Heart right ventricle (tissue), 16 donors: ENCODE measurements around the gene NDUFA6. TPM values are rescaled to one million over a fixed set of nuclear protein-coding genes. Genes with fewer than 3 reads are reported as not detected.
A peak's percentile ranks its signal among the peaks of the same experiment; 100 is the strongest.
"Not testable (repeated sequence)": the region's sequence is repeated elsewhere in the genome, so short reads cannot be mapped to it uniquely, and the experiment has no call there.

ENCODE experiments used
- ATAC-seq, 8 donors: fragments of 200-7000 bp; cut with Tn5 transposase; one replicate each; pipeline ENCODE4 v1.9.1; 2020; ENCODE audit warnings: mild to moderate bottlenecking in 8 of 8, moderate library complexity in 8 of 8, moderate number of reproducible peaks in 1 of 8
- DNase-seq, 2 donors: peaks; one replicate each; pipeline ENCODE4 v3.0.0-alpha.2; 2020
- H3K27ac ChIP-seq, 10 donors: fragments of 200-600 bp; sonication (generic) in 2 of 10; one replicate each; pipeline versions ENCODE4 v1.5.0 to v1.8.0; 2020 to 2022; ENCODE audit warnings: mild to moderate bottlenecking in 3 of 10
- H3K27me3 ChIP-seq, 7 donors: fragments of 200-600 bp; one replicate each; pipeline ENCODE4 v1.8.0; 2021 to 2022; ENCODE audit warnings: mild to moderate bottlenecking in 2 of 7
- H3K36me3 ChIP-seq, 9 donors: fragments of 200-600 bp; sonication (generic) in 1 of 9; one replicate each; pipeline versions ENCODE4 v1.5.0 to v1.8.0; 2020 to 2022; ENCODE audit warnings: mild to moderate bottlenecking in 2 of 9
- H3K4me1 ChIP-seq, 9 donors: fragments of 200-600 bp; sonication (generic) in 1 of 9; one replicate each; pipeline versions ENCODE4 v1.5.0 to v1.8.0; 2020 to 2022; ENCODE audit warnings: mild to moderate bottlenecking in 4 of 9
- H3K4me3 ChIP-seq, 10 donors: fragments of 200-600 bp; sonication (generic) in 2 of 10; one replicate each; pipeline versions ENCODE4 v1.5.0 to v1.8.0; 2020 to 2022; ENCODE audit warnings: mild to moderate bottlenecking in 7 of 10, moderate library complexity in 2 of 10
- H3K9me3 ChIP-seq, 11 donors: fragments of 200-600 bp in 10 of 11; sonication (generic) in 2 of 11; one replicate each; pipeline versions ENCODE4 v1.5.0 to v1.8.0; 2013 to 2022; ENCODE audit warnings: mild to moderate bottlenecking in 2 of 11, control low read depth in 1 of 11, moderate library complexity in 1 of 11
- WGBS, 2 donors: extraction: QIAGEN DNeasy Blood & Tissue Kit; methylation state at CpG; one replicate each; pipeline ENCODE4 v1.1.7; 2013; ENCODE audit warnings: inconsistent platforms in 1 of 2; 5-methylcytosine and 5-hydroxymethylcytosine counted together
- intact Hi-C, 10 donors: fragments of 100-400 bp; cut with DNase I; formaldehyde crosslinking; loops; one replicate each; pipeline versions ENCODE4 v1.11.1 to v1.14.2; 2022
- polyA plus RNA-seq, 2 donors: library from polyadenylated mRNA; stranded (reverse); fragments of 200-250 nt; gene quantifications; one replicate each; pipeline ENCODE4 v1.2.3, GENCODE V29; 2013
- total RNA-seq, 10 donors: library from RNA; stranded (reverse); fragmentation: NEBNext Ultra II Directional in 3 of 10; extraction: Animal tissue kit (Norgen Biotek cat#: 25700) in 3 of 10; gene quantifications; one replicate each; pipeline versions ENCODE4 v1.2.1 to v1.2.4, GENCODE V29; 2021 to 2023
- TF ChIP-seq, protein P1 (sequence below), 9 donors: fragments of 200-600 bp; sonication (generic) in 2 of 9; IDR thresholded peaks; one replicate each; pipeline versions ENCODE4 v1.5.0 to v1.8.0; 2021 to 2022; ENCODE audit warnings: antibody characterized with exemption in 9 of 9, mild to moderate bottlenecking in 5 of 9, moderate library complexity in 1 of 9
- donor health status: Arrhythmogenic right ventricular cardiomyopathy.
- donor health status: ischemic (EF 13 %, LVEDD 7.1; RV severe dilation, severe dysfunction).
- donor health status: healthy with polysubstance abuse.
- donor health status: DM: no; HTN: yes; CAD: no.
- donor health status: DM: no; HTN: no; CAD: no.
- donor health status: ischemic (EF 25% LVEDD 6.9; RV normal size, moderate dysfunction).
- donor health status: ischemic (EF 25% LVEDD 5.7; RV mildly dilated, moderate dysfunction).
- donor health status: healthy.
- donor health status: DM: yes; HTN: yes; CAD: no.
- donor health status: Ischemic cardiomyopathy.
- donor health status: ischemic (EF 35%, LVEDD 5.7; RV mildly dilated, moderate dysfunction).
- donor health status: nonischemic (EF 11% LVEDD 7.7; RV severe dilation, severe dysfunction).
- donor health status: DM: yes; HTN: yes; CAD: no.
- donor health status: PGD.
- donor health status: ischemic (EF 29% LVEDD 5.4; RV normal size, mild dysfunction).
- donor health status: nonischemic (EF 23%, LVEDD 6.1; RV moderate dilation, normal function).

The NDUFA6 gene
- total and polyA plus RNA-seq, 12 donors, result 179 to 479 (median 271) TPM

DNA sequence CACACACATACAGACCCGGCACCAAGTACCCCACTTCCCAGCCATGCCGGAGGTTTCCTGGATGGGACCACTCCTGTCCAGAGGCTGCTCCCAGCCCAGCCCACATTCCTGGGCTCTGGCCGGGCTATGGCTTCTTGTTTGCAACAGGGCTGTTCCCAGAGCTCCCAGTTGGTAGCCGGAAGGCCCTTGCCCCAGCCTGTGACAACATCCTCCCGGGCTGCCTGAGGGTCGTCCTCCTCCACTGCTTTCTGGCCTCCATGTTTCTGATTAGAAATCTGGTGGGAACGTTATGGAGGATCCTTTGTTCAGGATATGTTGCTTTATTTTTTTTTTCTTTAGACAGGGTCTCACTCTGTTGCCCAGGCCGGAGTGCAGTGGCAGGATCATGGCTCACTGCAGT, 41.0 kb upstream of the NDUFA6 start:
- no peak for ATAC-seq
- H3K36me3 ChIP-seq, result no peaks in the 10 kb centered on the region
- H3K4me3 ChIP-seq, result no peak overlapping the region
- H3K4me1 ChIP-seq, result no peaks in the 10 kb centered on the region
- intact Hi-C loops, result no loop called here
- no peak for DNase-seq
- no peak overlapping the region for H3K27ac ChIP-seq
- TF ChIP-seq, protein P1, sequence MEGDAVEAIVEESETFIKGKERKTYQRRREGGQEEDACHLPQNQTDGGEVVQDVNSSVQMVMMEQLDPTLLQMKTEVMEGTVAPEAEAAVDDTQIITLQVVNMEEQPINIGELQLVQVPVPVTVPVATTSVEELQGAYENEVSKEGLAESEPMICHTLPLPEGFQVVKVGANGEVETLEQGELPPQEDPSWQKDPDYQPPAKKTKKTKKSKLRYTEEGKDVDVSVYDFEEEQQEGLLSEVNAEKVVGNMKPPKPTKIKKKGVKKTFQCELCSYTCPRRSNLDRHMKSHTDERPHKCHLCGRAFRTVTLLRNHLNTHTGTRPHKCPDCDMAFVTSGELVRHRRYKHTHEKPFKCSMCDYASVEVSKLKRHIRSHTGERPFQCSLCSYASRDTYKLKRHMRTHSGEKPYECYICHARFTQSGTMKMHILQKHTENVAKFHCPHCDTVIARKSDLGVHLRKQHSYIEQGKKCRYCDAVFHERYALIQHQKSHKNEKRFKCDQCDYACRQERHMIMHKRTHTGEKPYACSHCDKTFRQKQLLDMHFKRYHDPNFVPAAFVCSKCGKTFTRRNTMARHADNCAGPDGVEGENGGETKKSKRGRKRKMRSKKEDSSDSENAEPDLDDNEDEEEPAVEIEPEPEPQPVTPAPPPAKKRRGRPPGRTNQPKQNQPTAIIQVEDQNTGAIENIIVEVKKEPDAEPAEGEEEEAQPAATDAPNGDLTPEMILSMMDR (IDR thresholded peaks at IDR 0.05), result no peak
- 68 to 73% methylated on average over 8 of the region's 8 CpGs for WGBS, 2 donors
- H3K27me3 ChIP-seq, result peaks cover 0 to 10% (median 0%) of the 10 kb centered on the region in 7 donors
- H3K9me3 ChIP-seq, result no peaks in the 10 kb centered on the region

DNA sequence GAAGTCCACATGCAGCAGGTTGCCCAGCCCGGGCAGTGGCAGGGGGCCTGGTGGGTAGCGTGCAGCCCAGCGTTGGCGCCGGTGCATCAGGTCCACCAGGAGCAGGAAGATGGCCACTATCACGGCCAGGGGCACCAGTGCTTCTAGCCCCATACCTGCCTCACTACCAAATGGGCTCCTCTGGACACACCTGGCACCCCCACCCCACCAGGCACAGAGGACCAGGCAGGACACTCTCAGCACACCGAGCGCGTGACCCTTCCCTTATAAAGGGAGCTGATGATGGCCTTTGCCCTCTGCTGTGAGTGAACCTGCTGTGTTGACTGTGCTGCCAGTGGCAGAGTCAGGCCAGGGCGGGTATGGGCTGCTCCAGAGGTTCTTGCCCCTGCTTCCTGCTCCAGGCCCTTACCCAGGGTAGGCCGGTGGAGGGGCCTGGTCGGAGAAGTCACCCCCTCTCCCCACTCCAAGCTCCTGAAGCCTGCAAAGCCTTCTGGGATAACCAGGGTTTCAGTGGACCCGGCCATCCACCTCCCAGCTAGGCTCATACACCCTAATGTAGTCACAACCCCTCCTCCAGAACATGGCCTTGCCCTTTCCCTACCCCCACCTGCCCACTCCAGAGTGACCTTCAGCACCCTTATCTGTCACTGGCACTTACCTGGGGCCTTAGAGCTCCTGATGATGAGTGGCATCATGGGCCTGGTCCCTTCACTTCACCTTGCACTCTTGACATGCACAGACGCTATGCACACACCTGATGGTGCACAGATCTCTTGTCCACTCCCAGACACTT, 40.3 kb upstream of the NDUFA6 start, which contains the start of gene CYP2D6:
Gene CYP2D6 (minus strand): TSS at position 172 of the 793 bp plus-strand sequence. CDS start 19 bp downstream, at position 153.
- H3K4me1 ChIP-seq, intact Hi-C loops, DNase-seq, H3K27ac ChIP-seq, H3K36me3 ChIP-seq, H3K9me3 ChIP-seq, H3K4me3 ChIP-seq, H3K27me3 ChIP-seq: not testable (repeated sequence)
- peak in 1 of 8 donors; percentile 14 for ATAC-seq
- WGBS, 2 donors, result 89 to 94% methylated on average over 13 of the region's 14 CpGs

DNA sequence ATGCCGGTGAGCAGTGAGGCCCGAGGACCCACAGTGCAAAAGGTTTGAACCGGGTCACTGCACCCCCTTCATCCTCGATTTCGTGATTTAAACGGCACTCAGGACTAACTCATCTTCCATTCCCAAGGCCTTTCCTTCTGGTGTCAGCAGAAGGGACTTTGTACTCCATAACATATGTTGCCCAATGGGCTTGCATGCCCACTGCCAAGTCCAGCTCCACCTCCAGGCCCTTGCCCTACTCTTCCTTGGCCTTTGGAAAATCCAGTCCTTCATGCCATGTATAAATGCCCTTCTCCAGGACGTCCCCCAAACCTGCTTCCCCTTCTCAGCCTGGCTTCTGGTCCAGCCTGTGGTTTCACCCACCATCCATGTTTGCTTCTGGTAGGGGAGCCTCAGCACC, 39.6 kb upstream of the NDUFA6 start:
- H3K27ac ChIP-seq, H3K9me3 ChIP-seq, H3K36me3 ChIP-seq, H3K27me3 ChIP-seq, intact Hi-C loops, H3K4me3 ChIP-seq, DNase-seq, H3K4me1 ChIP-seq, ATAC-seq: not testable (repeated sequence)
- WGBS, 2 donors, result 0% methylated on average over 1 of the region's 7 CpGs

DNA sequence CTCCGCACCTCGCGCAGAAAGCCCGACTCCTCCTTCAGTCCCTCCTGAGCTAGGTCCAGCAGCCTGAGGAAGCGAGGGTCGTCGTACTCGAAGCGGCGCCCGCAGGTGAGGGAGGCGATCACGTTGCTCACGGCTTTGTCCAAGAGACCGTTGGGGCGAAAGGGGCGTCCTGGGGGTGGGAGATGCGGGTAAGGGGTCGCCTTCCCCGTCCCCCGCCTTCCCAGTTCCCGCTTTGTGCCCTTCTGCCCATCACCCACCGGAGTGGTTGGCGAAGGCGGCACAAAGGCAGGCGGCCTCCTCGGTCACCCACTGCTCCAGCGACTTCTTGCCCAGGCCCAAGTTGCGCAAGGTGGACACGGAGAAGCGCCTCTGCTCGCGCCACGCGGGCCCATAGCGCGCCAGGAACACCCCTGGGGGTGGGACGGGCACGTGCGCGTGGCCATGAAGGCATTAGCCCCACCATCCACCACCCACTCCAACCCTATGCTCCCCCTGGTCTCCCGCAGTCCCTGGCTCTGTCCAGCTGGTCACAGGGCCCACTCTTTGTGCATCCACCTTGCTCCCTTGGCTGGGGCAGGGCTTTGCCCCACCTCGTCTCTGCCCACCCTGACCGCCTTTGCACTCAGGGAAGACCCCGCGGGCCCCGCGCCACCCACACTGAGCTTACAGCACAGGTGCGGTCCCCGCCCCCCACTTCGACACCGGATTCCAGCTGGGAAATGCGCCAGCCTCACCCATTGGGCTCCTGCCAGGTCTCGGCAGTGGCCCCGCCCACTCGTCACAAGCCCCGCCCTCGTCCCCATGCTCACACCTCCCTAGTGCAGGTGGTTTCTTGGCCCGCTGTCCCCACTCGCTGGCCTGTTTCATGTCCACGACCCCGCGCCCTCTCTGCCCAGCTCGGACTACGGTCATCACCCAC, 38.5 kb upstream of the NDUFA6 start:
- peak in 4 of 8 donors; percentile 4 to 21 (median 13) for ATAC-seq
- H3K4me1 ChIP-seq, H3K9me3 ChIP-seq, H3K4me3 ChIP-seq, intact Hi-C loops, H3K36me3 ChIP-seq, H3K27me3 ChIP-seq, DNase-seq, H3K27ac ChIP-seq: not testable (repeated sequence)
- WGBS, 2 donors, result 64 to 66% methylated on average over 57 to 65 of the region's 65 CpGs

DNA sequence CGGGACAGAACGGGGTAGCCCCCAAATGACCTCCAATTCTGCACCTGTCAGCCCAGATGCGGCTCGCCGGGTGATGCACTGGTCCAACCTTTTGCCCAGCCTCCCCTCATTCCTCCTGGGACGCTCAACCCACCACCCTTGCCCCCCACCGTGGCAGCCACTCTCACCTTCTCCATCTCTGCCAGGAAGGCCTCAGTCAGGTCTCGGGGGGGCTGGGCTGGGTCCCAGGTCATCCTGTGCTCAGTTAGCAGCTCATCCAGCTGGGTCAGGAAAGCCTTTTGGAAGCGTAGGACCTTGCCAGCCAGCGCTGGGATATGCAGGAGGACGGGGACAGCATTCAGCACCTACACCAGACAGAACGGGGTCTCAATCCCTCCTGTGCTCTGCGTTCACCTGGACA, 37.4 kb upstream of the NDUFA6 start:
- H3K36me3 ChIP-seq, H3K27me3 ChIP-seq, H3K27ac ChIP-seq, DNase-seq, ATAC-seq, H3K9me3 ChIP-seq, H3K4me1 ChIP-seq, H3K4me3 ChIP-seq, intact Hi-C loops: not testable (repeated sequence)
- 87 to 89% methylated on average over 13 of the region's 13 CpGs for WGBS, 2 donors

DNA sequence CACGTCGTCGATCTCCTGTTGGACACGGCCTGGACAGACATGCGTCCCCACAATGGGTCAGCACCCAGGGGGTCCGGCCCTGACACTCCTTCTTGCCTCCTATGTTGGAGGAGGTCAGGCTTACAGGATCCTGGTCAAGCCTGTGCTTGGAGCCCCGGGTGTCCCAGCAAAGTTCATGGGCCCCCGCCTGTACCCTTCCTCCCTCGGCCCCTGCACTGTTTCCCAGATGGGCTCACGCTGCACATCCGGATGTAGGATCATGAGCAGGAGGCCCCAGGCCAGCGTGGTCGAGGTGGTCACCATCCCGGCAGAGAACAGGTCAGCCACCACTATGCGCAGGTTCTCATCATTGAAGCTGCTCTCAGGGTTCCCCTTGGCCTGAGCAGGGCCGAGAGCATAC, 37.0 kb upstream of the NDUFA6 start:
- peak in 1 of 8 donors; percentile 3 for ATAC-seq
- intact Hi-C loops, result no loop called here
- DNase-seq, result no peak
- no peak overlapping the region for H3K4me3 ChIP-seq
- 87 to 89% methylated on average over 16 of the region's 16 CpGs for WGBS, 2 donors
- H3K9me3 ChIP-seq, result no peaks in the 10 kb centered on the region
- H3K36me3 ChIP-seq, result peaks cover 0 to under 1% (median 0%) of the 10 kb centered on the region in 9 donors
- H3K27ac ChIP-seq, result no peak overlapping the region
- H3K4me1 ChIP-seq, result no peaks in the 10 kb centered on the region
- H3K27me3 ChIP-seq, result peaks cover 0 to under 1% (median 0%) of the 10 kb centered on the region in 7 donors
- TF ChIP-seq, protein P1 (IDR thresholded peaks at IDR 0.05), result no peak

DNA sequence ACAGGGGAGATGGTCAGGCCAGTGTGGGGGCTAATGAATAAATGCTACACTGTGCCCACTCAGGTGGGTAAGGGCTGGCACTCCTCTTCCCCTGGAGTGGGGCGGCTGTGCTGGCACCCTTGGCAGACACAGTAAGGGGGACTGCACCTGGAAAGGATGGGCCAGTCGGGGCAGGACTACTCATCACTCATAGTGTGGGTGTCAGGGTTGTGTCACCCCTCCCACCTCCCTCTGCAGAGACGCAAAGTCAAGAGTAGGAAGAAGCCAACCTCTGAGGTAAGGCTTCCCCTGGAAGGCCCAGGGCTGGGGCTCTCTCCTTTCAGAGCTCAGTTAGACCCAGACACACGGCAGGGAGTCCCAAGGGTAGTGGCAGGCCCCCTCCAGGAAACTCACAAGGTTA, 33.0 kb upstream of the NDUFA6 start:
- peaks cover 0 to 12% (median 0%) of the 10 kb centered on the region in 9 donors for H3K4me1 ChIP-seq
- H3K27ac ChIP-seq, intact Hi-C loops, H3K4me3 ChIP-seq, ATAC-seq, DNase-seq, H3K36me3 ChIP-seq, H3K27me3 ChIP-seq, H3K9me3 ChIP-seq: not testable (repeated sequence)
- WGBS, 2 donors, result no CpG with 5 or more reads among the region's 4 CpGs

DNA sequence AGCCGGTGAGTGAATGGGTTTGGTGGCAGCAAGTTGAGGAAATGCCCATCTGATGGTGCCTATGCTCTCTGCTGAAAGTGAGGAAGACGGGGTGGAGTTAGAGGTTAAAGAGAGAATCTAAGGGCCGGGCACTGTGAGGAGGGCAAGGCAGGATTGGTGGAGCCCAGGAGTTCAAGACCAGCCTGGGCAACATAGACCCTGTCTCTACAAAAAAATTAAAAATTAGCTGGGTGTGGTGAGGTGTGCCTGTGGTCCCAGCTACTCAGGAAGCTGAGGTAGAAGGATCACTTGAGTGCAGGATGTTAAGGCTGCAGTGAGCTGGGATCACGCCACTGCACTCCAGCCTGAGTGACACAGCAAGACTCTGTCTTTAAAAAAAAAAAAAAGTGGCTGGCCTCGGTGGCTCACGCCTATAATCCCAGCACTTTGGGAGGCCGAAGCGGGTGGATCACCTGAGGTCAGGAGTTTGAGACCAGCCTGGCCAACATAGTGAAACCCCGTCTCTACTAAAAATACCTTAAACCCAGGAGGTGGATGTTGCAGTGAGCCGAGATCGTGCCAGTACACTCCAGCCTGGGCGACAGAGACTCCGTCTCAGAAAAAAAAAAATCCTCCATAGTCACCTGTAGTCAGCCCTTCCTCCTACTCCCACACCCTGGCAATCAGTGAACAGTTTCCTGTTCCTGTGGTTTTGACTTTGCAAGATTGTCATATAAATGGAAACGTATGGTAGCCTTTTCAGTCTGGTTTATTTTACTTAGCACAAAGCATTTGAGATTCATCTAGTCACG, 29.9 kb upstream of the NDUFA6 start:
- H3K4me3 ChIP-seq, ATAC-seq, intact Hi-C loops, H3K27ac ChIP-seq, H3K36me3 ChIP-seq, DNase-seq, H3K27me3 ChIP-seq: not testable (repeated sequence)
- Histone ChIP-seq H3K9me3 (peaks cover 0 to 11% (median 7%) of the 10 kb centered on the region in 11 donors), H3K4me1 (peaks cover 0 to 12% (median 0%) of the 10 kb centered on the region in 9 donors)
- WGBS, 2 donors, result 72 to 75% methylated on average over 15 of the region's 15 CpGs
